ENCODE measurements around the gene AP4M1. TPM values are rescaled to one million over a fixed set of nuclear protein-coding genes. Genes with fewer than 3 reads are reported as not detected.

The AP4M1 gene
- total and polyA plus RNA-seq, 9 of the 15 experiments (the other 6 are each of a cell fraction or from before 2014, with no cell fraction given): 1.3 to 30.9 (median 14.1) TPM

DNA sequence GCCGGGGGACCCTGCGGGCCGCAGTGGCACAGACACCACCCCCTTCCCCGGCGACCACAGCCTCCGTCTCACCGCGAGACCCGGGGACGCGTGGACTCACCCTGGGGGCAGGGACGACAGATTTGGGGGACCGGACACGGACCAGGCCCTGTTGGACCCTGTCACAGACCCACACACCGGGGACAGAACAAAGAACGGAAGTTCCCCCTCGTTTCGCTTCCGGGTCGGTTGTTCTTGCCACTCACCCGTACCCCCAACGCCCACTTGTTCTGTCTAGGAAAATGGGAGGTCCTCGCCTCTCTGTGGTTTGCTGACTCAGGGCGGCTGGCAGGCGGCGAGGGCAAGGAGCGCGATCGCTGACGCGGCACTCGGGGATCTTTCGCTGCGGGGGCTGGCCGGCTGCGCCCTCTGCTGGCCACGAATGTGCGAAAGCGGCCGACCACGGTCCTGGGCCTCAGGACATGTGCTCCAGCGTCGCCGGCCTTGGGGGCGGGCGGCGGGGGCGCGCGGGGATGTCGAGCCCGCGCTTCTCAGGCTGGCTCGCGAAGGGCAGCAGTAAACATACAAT, 19.8 kb upstream of the AP4M1 start, which contains the start of gene ZNF3 (continued):
- no peak; the same call in 1 of the 2 replicates for TF ChIP-seq PBX2 (CRISPR knock-in tag; IDR thresholded peaks at IDR 0.05; ENCODE audit: low read depth)
- peak; percentile 89 for TF ChIP-seq PBX2 (tag; conservative IDR thresholded peaks at IDR 0.05; ENCODE audit: low read depth)
- peak; percentile 98 for TF ChIP-seq SP2 (IDR thresholded peaks at IDR 0.05; ENCODE audit: extremely low read depth, low read depth, low read length, poor library complexity, severe bottlenecking)
- TF ChIP-seq TAF7 (tag; IDR thresholded peaks at IDR 0.05): peak; percentile 82
- no peak for TF ChIP-seq DMBX1 (CRISPR knock-in tag; IDR thresholded peaks at IDR 0.05; ENCODE audit: borderline replicate concordance)
- TF ChIP-seq SOX6 (IDR thresholded peaks at IDR 0.05): peak; percentile 90
- peak; percentile 31; the same call in 1 of the 2 replicates for TF ChIP-seq RAD51 (IDR thresholded peaks at IDR 0.05; ENCODE audit: borderline replicate concordance, low read depth)
- peak; percentile 98 for TF ChIP-seq POLR2AphosphoS2 (IDR thresholded peaks at IDR 0.05; ENCODE audit: low read length)
- 0 out of 2 replicates have a peak, but pooled peaks have one; percentile 51 for TF ChIP-seq GTF2F1 (IDR thresholded peaks at IDR 0.05; ENCODE audit: low read depth, low read length)
- TF ChIP-seq, protein P1, sequence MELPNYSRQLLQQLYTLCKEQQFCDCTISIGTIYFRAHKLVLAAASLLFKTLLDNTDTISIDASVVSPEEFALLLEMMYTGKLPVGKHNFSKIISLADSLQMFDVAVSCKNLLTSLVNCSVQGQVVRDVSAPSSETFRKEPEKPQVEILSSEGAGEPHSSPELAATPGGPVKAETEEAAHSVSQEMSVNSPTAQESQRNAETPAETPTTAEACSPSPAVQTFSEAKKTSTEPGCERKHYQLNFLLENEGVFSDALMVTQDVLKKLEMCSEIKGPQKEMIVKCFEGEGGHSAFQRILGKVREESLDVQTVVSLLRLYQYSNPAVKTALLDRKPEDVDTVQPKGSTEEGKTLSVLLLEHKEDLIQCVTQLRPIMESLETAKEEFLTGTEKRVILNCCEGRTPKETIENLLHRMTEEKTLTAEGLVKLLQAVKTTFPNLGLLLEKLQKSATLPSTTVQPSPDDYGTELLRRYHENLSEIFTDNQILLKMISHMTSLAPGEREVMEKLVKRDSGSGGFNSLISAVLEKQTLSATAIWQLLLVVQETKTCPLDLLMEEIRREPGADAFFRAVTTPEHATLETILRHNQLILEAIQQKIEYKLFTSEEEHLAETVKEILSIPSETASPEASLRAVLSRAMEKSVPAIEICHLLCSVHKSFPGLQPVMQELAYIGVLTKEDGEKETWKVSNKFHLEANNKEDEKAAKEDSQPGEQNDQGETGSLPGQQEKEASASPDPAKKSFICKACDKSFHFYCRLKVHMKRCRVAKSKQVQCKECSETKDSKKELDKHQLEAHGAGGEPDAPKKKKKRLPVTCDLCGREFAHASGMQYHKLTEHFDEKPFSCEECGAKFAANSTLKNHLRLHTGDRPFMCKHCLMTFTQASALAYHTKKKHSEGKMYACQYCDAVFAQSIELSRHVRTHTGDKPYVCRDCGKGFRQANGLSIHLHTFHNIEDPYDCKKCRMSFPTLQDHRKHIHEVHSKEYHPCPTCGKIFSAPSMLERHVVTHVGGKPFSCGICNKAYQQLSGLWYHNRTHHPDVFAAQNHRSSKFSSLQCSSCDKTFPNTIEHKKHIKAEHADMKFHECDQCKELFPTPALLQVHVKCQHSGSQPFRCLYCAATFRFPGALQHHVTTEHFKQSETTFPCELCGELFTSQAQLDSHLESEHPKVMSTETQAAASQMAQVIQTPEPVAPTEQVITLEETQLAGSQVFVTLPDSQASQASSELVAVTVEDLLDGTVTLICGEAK (IDR thresholded peaks at IDR 0.05): peak; percentile 99
- TF ChIP-seq, protein P1 (CRISPR knock-in tag; IDR thresholded peaks at IDR 0.05): no peak
- peak; percentile 100 for TF ChIP-seq NR2C2 (CRISPR knock-in tag; IDR thresholded peaks at IDR 0.05)
- peak; percentile 100 for TF ChIP-seq NR2C2 (tag; IDR thresholded peaks at IDR 0.05)
- TF ChIP-seq FOXJ3 (CRISPR knock-in tag; IDR thresholded peaks at IDR 0.05): no peak
- TF ChIP-seq PHB2 (IDR thresholded peaks at IDR 0.05; ENCODE audit: low read depth): no peak
- peak; percentile 16; the same call in 1 of the 2 replicates for TF ChIP-seq MTA1 (IDR thresholded peaks at IDR 0.05; ENCODE audit: borderline replicate concordance)
- TF ChIP-seq, protein P2, sequence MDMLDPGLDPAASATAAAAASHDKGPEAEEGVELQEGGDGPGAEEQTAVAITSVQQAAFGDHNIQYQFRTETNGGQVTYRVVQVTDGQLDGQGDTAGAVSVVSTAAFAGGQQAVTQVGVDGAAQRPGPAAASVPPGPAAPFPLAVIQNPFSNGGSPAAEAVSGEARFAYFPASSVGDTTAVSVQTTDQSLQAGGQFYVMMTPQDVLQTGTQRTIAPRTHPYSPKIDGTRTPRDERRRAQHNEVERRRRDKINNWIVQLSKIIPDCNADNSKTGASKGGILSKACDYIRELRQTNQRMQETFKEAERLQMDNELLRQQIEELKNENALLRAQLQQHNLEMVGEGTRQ (CRISPR knock-in tag; IDR thresholded peaks at IDR 0.05): peak; percentile 47

Measured in K562 (cell line).